GM23338 (cell line): Measurements from ENCODE around the gene TRIM34. TPM values are rescaled to one million over a fixed set of nuclear protein-coding genes. Genes with fewer than 3 reads are reported as not detected.

Experiments
- ATAC-seq: fragments of 200-7000 bp; cut with Tn5 transposase; 3 replicates; pipeline ENCODE4 v1.9.1; 2020
- DNase-seq: peaks from one replicate; pipeline ENCODE4 v3.0.0-alpha.2; 2015; ENCODE audit warnings: low spot score
- H2AFZ ChIP-seq: fragments of 200-600 bp; sonication (generic); 2 replicates; pipeline ENCODE4 v1.8.0; 2016; ENCODE audit warnings: antibody characterized with exemption, mild to moderate bottlenecking, moderate library complexity
- H3F3A ChIP-seq: fragments of 200-600 bp; sonication (generic); replicated peaks from 2 replicates; pipeline ENCODE4 v1.8.0; 2017; ENCODE audit warnings: antibody characterized with exemption, mixed run types, low read depth
- H3K27ac ChIP-seq: fragments of 200-600 bp; sonication (generic); 2 replicates; pipeline ENCODE4 v1.6.1; 2016; ENCODE audit warnings: low read depth
- H3K27me3 ChIP-seq: fragments of 200-600 bp; sonication (generic); 2 replicates; pipeline ENCODE4 v1.8.0; 2016; ENCODE audit warnings: mild to moderate bottlenecking, mixed run types, moderate library complexity; ENCODE audit not compliant: insufficient read depth
- H3K36me3 ChIP-seq: fragments of 200-600 bp; sonication (generic); 2 replicates; pipeline ENCODE4 v1.8.0; 2016; ENCODE audit warnings: mild to moderate bottlenecking; ENCODE audit not compliant: insufficient read depth
- H3K4me1 ChIP-seq: fragments of 200-600 bp; sonication (generic); 2 replicates; pipeline ENCODE4 v1.8.0; 2016; ENCODE audit warnings: mild to moderate bottlenecking, moderate library complexity; ENCODE audit not compliant: insufficient read depth
- H3K4me2 ChIP-seq: fragments of 200-600 bp; sonication (generic); 2 replicates; pipeline ENCODE4 v1.7.1; 2017; ENCODE audit warnings: mixed run types
- H3K4me3 ChIP-seq: fragments of 200-600 bp; sonication (generic); 2 replicates; pipeline ENCODE4 v1.6.1; 2016; ENCODE audit warnings: mixed run types
- H3K79me2 ChIP-seq: fragments of 200-600 bp; sonication (generic); replicated peaks from 2 replicates; pipeline ENCODE4 v1.8.0; 2017; ENCODE audit warnings: mild to moderate bottlenecking; ENCODE audit not compliant: insufficient read depth
- H3K9me2 ChIP-seq: fragments of 200-600 bp; sonication (generic); 2 replicates; pipeline ENCODE4 v1.8.0; 2017; ENCODE audit not compliant: insufficient read depth
- H4K20me1 ChIP-seq: fragments of 200-600 bp; sonication (generic); replicated peaks from 2 replicates; pipeline ENCODE4 v1.8.0; 2017; ENCODE audit warnings: mild to moderate bottlenecking; ENCODE audit not compliant: insufficient read depth
- H3K27ac Mint-ChIP-seq: 2 replicates; pipeline ENCODE4 v1.8.0; 2020; ENCODE audit warnings: inconsistent platforms, mild to moderate bottlenecking, moderate library complexity, mixed read lengths
- H3K27me3 Mint-ChIP-seq: 3 replicates; pipeline ENCODE4 v1.8.0; 2022; ENCODE audit warnings: low read depth, mild to moderate bottlenecking, moderate library complexity, mixed read lengths, inconsistent platforms; ENCODE audit not compliant: insufficient read depth, poor library complexity
- H3K36me3 Mint-ChIP-seq: 3 replicates; pipeline ENCODE4 v1.8.0; 2021; ENCODE audit warnings: low read depth, mild to moderate bottlenecking, inconsistent platforms, moderate library complexity, mixed read lengths
- H3K4me1 Mint-ChIP-seq: 3 replicates; pipeline ENCODE4 v1.8.0; 2020; ENCODE audit warnings: mild to moderate bottlenecking, inconsistent platforms, mixed read lengths
- H3K4me3 Mint-ChIP-seq: 3 replicates; pipeline ENCODE4 v1.8.0; 2021; ENCODE audit warnings: moderate library complexity, mild to moderate bottlenecking, inconsistent platforms, mixed read lengths
- H3K9me3 Mint-ChIP-seq: 3 replicates; pipeline ENCODE4 v1.8.0; 2020; ENCODE audit warnings: moderate library complexity, mild to moderate bottlenecking, inconsistent platforms, mixed read lengths
- CREB1 ChIP-seq: fragments of 250-450 bp; sonication (Bioruptor Pico); IDR thresholded peaks from 2 replicates; pipeline ENCODE4 v1.5.0; 2020; ENCODE audit warnings: low read depth, mild to moderate bottlenecking, moderate library complexity
- EZH2 ChIP-seq: fragments of 200-600 bp; sonication (generic); IDR thresholded peaks from one replicate; pipeline ENCODE4 v1.8.0; 2017; ENCODE audit warnings: antibody characterized with exemption, mild to moderate bottlenecking, low read depth; ENCODE audit not compliant: unreplicated experiment
- EZH2phosphoT487 ChIP-seq: fragments of 200-600 bp; sonication (generic); IDR thresholded peaks from one replicate; pipeline ENCODE4 v1.8.1; 2018; ENCODE audit warnings: antibody characterized with exemption; ENCODE audit not compliant: unreplicated experiment
- JUNB ChIP-seq: IDR thresholded peaks from one replicate; pipeline ENCODE4 v1.6.1; 2016; ENCODE audit warnings: antibody characterized with exemption; ENCODE audit not compliant: unreplicated experiment
- NANOG ChIP-seq: IDR thresholded peaks from 2 replicates; pipeline ENCODE4 v1.6.1; 2016; ENCODE audit warnings: antibody characterized with exemption, borderline replicate concordance
- POLR2AphosphoS5 ChIP-seq: IDR thresholded peaks from 2 replicates; pipeline ENCODE4 v1.6.1; 2016; ENCODE audit warnings: antibody characterized with exemption, low read depth
- STAT1 ChIP-seq: IDR thresholded peaks from one replicate; pipeline ENCODE4 v1.6.1; 2016; ENCODE audit warnings: antibody characterized with exemption; ENCODE audit not compliant: unreplicated experiment
- ZNF114 ChIP-seq: fragments of 250-450 bp; sonication (Bioruptor Pico); IDR thresholded peaks from 2 replicates; pipeline ENCODE4 v1.5.0; 2020; ENCODE audit warnings: mild to moderate bottlenecking, moderate library complexity
- ZNF331 ChIP-seq: fragments of 250-450 bp; sonication (Bioruptor Pico); IDR thresholded peaks from 2 replicates; pipeline ENCODE4 v1.5.0; 2020; ENCODE audit warnings: low read depth, mild to moderate bottlenecking, moderate library complexity
- polyA plus RNA-seq: library from polyadenylated mRNA; unstranded; fragments of >200 nt; fragmentation: Nextera tagmentation; extraction: Ambion mirVana; gene quantifications from 2 replicates; pipeline ENCODE4 v1.2.1, GENCODE V29; 2016
- total RNA-seq: library from RNA; depleted of rRNA; stranded (reverse); fragments of >200 nt; shearing (Covaris generic); gene quantifications from 2 replicates; pipeline ENCODE4 v1.2.3, GENCODE V29; 2014
- TF ChIP-seq, protein P1 (sequence below): IDR thresholded peaks from one replicate; pipeline ENCODE4 v1.6.1; 2018; ENCODE audit warnings: antibody characterized with exemption; ENCODE audit not compliant: unreplicated experiment
- TF ChIP-seq, protein P2 (sequence below), 2 experiments: fragments of 200-600 bp in 1 of 2; sonication (generic) in 1 of 2; conservative IDR thresholded peaks; 2 replicates each; pipeline versions ENCODE4 v1.5.1 to v1.6.1; 2016 to 2017; ENCODE audit warnings: antibody characterized with exemption in 2 of 2, low read depth in 2 of 2, mild to moderate bottlenecking in 2 of 2, moderate library complexity in 1 of 2
- TF ChIP-seq, protein P3 (sequence below): IDR thresholded peaks from 2 replicates; pipeline ENCODE4 v1.6.1; 2016; ENCODE audit warnings: antibody characterized with exemption
- TF ChIP-seq, protein P4 (sequence below): fragments of 250-450 bp; sonication (Bioruptor Pico); IDR thresholded peaks from 2 replicates; pipeline ENCODE4 v1.5.0; 2020; ENCODE audit warnings: mild to moderate bottlenecking, moderate library complexity

Gene TRIM34
- total and polyA plus RNA-seq, 2 experiments from 2014 or later: 1.9 to 2.6 TPM

DNA sequence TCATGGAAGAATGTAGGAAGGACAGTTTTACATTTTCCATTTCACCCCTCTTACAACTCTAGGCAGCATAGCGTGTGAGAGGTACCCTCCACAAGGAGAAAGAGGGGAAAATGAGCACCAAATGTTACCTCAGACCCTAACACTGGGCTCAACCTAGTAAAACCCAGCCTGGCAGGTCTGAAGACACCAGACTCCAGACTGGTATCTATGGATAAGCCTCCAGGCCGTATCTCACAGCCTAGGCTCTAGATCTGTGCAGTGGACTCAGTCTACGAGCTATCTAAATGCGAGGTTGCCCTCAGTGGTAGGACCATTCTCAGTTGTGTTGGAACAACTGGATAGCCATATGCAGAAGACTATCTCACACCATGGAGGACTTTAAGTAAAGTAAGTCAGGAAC lies 49.6 kb downstream of the TRIM34 start:
- Histone ChIP-seq H3K36me3 (peaks cover 18% of the 10 kb centered on the region), H3K9me2 (no peaks in the 10 kb centered on the region), H3K79me2 (no peaks in the 10 kb centered on the region), H3K27ac (no peak overlapping the region), H3K4me1 (no peaks in the 10 kb centered on the region), H2AFZ (no peak overlapping the region), H3K4me2 (no peak overlapping the region), H3K27me3 (no peaks in the 10 kb centered on the region), H3F3A (no peaks in the 10 kb centered on the region), H4K20me1 (no peaks in the 10 kb centered on the region; the same call in none of the 2 replicates), H3K4me3 (no peak overlapping the region)
- H3K36me3 Mint-ChIP-seq: peaks cover 54% of the 10 kb centered on the region
- H3K4me3 Mint-ChIP-seq: no peak overlapping the region
- ATAC-seq (no peak), DNase-seq (no peak)
- peaks cover 3% of the 10 kb centered on the region; the same call in 2 of the 3 replicates for H3K9me3 Mint-ChIP-seq
- H3K4me1 Mint-ChIP-seq: no peaks in the 10 kb centered on the region
- TF ChIP-seq STAT1: no peak
- no peak for TF ChIP-seq POLR2AphosphoS5
- no peak for TF ChIP-seq ZNF114 (CRISPR knock-in tag)
- TF ChIP-seq CREB1 (CRISPR knock-in tag): no peak
- TF ChIP-seq EZH2phosphoT487: no peak
- no peak for TF ChIP-seq JUNB
- no peak for TF ChIP-seq ZNF331 (CRISPR knock-in tag)
- TF ChIP-seq NANOG: no peak
- TF ChIP-seq EZH2: no peak
- TF ChIP-seq, protein P1, sequence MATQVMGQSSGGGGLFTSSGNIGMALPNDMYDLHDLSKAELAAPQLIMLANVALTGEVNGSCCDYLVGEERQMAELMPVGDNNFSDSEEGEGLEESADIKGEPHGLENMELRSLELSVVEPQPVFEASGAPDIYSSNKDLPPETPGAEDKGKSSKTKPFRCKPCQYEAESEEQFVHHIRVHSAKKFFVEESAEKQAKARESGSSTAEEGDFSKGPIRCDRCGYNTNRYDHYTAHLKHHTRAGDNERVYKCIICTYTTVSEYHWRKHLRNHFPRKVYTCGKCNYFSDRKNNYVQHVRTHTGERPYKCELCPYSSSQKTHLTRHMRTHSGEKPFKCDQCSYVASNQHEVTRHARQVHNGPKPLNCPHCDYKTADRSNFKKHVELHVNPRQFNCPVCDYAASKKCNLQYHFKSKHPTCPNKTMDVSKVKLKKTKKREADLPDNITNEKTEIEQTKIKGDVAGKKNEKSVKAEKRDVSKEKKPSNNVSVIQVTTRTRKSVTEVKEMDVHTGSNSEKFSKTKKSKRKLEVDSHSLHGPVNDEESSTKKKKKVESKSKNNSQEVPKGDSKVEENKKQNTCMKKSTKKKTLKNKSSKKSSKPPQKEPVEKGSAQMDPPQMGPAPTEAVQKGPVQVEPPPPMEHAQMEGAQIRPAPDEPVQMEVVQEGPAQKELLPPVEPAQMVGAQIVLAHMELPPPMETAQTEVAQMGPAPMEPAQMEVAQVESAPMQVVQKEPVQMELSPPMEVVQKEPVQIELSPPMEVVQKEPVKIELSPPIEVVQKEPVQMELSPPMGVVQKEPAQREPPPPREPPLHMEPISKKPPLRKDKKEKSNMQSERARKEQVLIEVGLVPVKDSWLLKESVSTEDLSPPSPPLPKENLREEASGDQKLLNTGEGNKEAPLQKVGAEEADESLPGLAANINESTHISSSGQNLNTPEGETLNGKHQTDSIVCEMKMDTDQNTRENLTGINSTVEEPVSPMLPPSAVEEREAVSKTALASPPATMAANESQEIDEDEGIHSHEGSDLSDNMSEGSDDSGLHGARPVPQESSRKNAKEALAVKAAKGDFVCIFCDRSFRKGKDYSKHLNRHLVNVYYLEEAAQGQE: no peak
- TF ChIP-seq, protein P2, sequence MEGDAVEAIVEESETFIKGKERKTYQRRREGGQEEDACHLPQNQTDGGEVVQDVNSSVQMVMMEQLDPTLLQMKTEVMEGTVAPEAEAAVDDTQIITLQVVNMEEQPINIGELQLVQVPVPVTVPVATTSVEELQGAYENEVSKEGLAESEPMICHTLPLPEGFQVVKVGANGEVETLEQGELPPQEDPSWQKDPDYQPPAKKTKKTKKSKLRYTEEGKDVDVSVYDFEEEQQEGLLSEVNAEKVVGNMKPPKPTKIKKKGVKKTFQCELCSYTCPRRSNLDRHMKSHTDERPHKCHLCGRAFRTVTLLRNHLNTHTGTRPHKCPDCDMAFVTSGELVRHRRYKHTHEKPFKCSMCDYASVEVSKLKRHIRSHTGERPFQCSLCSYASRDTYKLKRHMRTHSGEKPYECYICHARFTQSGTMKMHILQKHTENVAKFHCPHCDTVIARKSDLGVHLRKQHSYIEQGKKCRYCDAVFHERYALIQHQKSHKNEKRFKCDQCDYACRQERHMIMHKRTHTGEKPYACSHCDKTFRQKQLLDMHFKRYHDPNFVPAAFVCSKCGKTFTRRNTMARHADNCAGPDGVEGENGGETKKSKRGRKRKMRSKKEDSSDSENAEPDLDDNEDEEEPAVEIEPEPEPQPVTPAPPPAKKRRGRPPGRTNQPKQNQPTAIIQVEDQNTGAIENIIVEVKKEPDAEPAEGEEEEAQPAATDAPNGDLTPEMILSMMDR (conservative IDR thresholded peaks at IDR 0.05; ENCODE audit: low read depth in 2 of 2): no peak
- TF ChIP-seq, protein P3, sequence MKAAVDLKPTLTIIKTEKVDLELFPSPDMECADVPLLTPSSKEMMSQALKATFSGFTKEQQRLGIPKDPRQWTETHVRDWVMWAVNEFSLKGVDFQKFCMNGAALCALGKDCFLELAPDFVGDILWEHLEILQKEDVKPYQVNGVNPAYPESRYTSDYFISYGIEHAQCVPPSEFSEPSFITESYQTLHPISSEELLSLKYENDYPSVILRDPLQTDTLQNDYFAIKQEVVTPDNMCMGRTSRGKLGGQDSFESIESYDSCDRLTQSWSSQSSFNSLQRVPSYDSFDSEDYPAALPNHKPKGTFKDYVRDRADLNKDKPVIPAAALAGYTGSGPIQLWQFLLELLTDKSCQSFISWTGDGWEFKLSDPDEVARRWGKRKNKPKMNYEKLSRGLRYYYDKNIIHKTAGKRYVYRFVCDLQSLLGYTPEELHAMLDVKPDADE: no peak
- TF ChIP-seq, protein P4, sequence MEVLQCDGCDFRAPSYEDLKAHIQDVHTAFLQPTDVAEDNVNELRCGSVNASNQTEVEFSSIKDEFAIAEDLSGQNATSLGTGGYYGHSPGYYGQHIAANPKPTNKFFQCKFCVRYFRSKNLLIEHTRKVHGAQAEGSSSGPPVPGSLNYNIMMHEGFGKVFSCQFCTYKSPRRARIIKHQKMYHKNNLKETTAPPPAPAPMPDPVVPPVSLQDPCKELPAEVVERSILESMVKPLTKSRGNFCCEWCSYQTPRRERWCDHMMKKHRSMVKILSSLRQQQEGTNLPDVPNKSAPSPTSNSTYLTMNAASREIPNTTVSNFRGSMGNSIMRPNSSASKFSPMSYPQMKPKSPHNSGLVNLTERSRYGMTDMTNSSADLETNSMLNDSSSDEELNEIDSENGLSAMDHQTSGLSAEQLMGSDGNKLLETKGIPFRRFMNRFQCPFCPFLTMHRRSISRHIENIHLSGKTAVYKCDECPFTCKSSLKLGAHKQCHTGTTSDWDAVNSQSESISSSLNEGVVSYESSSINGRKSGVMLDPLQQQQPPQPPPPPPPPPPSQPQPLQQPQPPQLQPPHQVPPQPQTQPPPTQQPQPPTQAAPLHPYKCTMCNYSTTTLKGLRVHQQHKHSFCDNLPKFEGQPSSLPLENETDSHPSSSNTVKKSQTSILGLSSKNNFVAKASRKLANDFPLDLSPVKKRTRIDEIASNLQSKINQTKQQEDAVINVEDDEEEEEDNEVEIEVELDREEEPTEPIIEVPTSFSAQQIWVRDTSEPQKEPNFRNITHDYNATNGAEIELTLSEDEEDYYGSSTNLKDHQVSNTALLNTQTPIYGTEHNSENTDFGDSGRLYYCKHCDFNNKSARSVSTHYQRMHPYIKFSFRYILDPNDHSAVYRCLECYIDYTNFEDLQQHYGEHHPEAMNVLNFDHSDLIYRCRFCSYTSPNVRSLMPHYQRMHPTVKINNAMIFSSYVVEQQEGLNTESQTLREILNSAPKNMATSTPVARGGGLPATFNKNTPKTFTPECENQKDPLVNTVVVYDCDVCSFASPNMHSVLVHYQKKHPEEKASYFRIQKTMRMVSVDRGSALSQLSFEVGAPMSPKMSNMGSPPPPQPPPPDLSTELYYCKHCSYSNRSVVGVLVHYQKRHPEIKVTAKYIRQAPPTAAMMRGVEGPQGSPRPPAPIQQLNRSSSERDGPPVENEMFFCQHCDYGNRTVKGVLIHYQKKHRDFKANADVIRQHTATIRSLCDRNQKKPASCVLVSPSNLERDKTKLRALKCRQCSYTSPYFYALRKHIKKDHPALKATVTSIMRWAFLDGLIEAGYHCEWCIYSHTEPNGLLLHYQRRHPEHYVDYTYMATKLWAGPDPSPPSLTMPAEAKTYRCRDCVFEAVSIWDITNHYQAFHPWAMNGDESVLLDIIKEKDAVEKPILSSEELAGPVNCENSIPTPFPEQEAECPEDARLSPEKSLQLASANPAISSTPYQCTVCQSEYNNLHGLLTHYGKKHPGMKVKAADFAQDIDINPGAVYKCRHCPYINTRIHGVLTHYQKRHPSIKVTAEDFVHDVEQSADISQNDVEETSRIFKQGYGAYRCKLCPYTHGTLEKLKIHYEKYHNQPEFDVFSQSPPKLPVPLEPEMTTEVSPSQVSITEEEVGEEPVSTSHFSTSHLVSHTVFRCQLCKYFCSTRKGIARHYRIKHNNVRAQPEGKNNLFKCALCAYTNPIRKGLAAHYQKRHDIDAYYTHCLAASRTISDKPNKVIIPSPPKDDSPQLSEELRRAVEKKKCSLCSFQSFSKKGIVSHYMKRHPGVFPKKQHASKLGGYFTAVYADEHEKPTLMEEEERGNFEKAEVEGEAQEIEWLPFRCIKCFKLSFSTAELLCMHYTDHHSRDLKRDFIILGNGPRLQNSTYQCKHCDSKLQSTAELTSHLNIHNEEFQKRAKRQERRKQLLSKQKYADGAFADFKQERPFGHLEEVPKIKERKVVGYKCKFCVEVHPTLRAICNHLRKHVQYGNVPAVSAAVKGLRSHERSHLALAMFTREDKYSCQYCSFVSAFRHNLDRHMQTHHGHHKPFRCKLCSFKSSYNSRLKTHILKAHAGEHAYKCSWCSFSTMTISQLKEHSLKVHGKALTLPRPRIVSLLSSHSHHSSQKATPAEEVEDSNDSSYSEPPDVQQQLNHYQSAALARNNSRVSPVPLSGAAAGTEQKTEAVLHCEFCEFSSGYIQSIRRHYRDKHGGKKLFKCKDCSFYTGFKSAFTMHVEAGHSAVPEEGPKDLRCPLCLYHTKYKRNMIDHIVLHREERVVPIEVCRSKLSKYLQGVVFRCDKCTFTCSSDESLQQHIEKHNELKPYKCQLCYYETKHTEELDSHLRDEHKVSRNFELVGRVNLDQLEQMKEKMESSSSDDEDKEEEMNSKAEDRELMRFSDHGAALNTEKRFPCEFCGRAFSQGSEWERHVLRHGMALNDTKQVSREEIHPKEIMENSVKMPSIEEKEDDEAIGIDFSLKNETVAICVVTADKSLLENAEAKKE (CRISPR knock-in tag): no peak
- no peak overlapping the region for H3K27ac Mint-ChIP-seq
- H3K27me3 Mint-ChIP-seq: no peaks in the 10 kb centered on the region
